H1 (cell line): ENCODE measurements around the gene KCTD7. TPM values are rescaled to one million over a fixed set of nuclear protein-coding genes. Genes with fewer than 3 reads are reported as not detected.
"Not testable (repeated sequence)": the region's sequence is repeated elsewhere in the genome, so short reads cannot be mapped to it uniquely, and the experiment has no call there.

Experiments
- CTCF ChIA-PET: fragments of 300-600 bp; sonication (Branson Sonifier 250); formaldehyde crosslinking; loops from one replicate; lab custom pipeline; 2021; ENCODE audit not compliant: partially characterized antibody; lab: Charles Lee
- POLR2A ChIA-PET: fragments of 300-600 bp; sonication (Branson Sonifier 250); formaldehyde crosslinking; loops from one replicate; lab custom pipeline; 2021; ENCODE audit warnings: inconsistent platforms; ENCODE audit not compliant: partially characterized antibody; lab: Charles Lee
- DNase-seq, 2 experiments: peaks; one replicate each; pipeline versions ENCODE4 v3.0.0 to v3.0.0-alpha.2; 2010 to 2022; ENCODE audit warnings: low spot score in 2 of 2, low read depth in 1 of 2, mixed read lengths in 1 of 2
- FAIRE-seq: peaks from 2 replicates; lab custom pipeline; 2011; peaks lifted over from hg19 to GRCh38; lab: Jason Lieb, UNC
- H2AFZ ChIP-seq: 2 replicates; pipeline ENCODE4 v1.8.1; 2012; ENCODE audit warnings: low read length, inconsistent platforms
- H2AK5ac ChIP-seq: 2 replicates; pipeline ENCODE4 v1.6.1; 2013; ENCODE audit warnings: low read depth, low read length
- H2BK120ac ChIP-seq: replicated peaks from 2 replicates; pipeline ENCODE3; 2013; ENCODE audit warnings: low read depth, low read length, inconsistent platforms
- H2BK12ac ChIP-seq: 2 replicates; pipeline ENCODE4 v1.6.1; 2013; ENCODE audit warnings: low read depth, low read length
- H2BK15ac ChIP-seq: 2 replicates; pipeline ENCODE4 v1.6.1; 2013; ENCODE audit warnings: low read length
- H2BK20ac ChIP-seq: 2 replicates; pipeline ENCODE4 v1.6.1; 2013; ENCODE audit warnings: low read length
- H2BK5ac ChIP-seq: 2 replicates; pipeline ENCODE4 v1.6.1; 2013; ENCODE audit warnings: low read depth, low read length
- H3K14ac ChIP-seq: 2 replicates; pipeline ENCODE4 v1.6.1; 2013; ENCODE audit warnings: inconsistent platforms; ENCODE audit not compliant: insufficient read length
- H3K18ac ChIP-seq: 2 replicates; pipeline ENCODE4 v1.6.1; 2013; ENCODE audit warnings: low read length; ENCODE audit errors: extremely low read depth
- H3K23ac ChIP-seq: 2 replicates; pipeline ENCODE4 v1.6.1; 2013; ENCODE audit warnings: inconsistent platforms; ENCODE audit not compliant: insufficient read length
- H3K23me2 ChIP-seq: 2 replicates; pipeline ENCODE4 v1.6.1; 2013; ENCODE audit warnings: low read depth, low read length
- H3K27ac ChIP-seq: 2 replicates; pipeline ENCODE4 v1.6.1; 2011; ENCODE audit warnings: low read depth, low read length, inconsistent platforms
- H3K27me3 ChIP-seq, 4 experiments: replicated peaks in 1 of 4; 1 replicate in 1 of 4; 2 replicates in 3 of 4; pipeline versions ENCODE4 v1.6.1 to v1.8.1; 2011 to 2013; ENCODE audit warnings: low read length in 3 of 4, mild to moderate bottlenecking in 3 of 4, inconsistent platforms in 2 of 4, mixed read lengths in 2 of 4, moderate library complexity in 1 of 4; ENCODE audit not compliant: control insufficient read depth in 3 of 4, insufficient read depth in 3 of 4; ENCODE audit errors: extremely low read depth in 1 of 4
- H3K36me3 ChIP-seq, 4 experiments: 2 replicates each; pipeline versions ENCODE4 v1.6.1 to v1.8.1; 2011 to 2013; ENCODE audit warnings: mild to moderate bottlenecking in 4 of 4, low read length in 3 of 4, moderate library complexity in 2 of 4, control low read depth in 1 of 4, inconsistent platforms in 1 of 4; ENCODE audit not compliant: insufficient read depth in 4 of 4, control insufficient read depth in 2 of 4
- H3K4ac ChIP-seq: replicated peaks from 2 replicates; pipeline ENCODE3; 2013; ENCODE audit warnings: low read length, low read depth, mixed read lengths, inconsistent platforms; ENCODE audit not compliant: insufficient read length
- H3K4me1 ChIP-seq, 4 experiments: replicated peaks in 1 of 4; 1 replicate in 1 of 4; 2 replicates in 3 of 4; pipeline versions ENCODE4 v1.6.1 to v1.8.1; 2011 to 2013; ENCODE audit warnings: low read length in 3 of 4, inconsistent platforms in 2 of 4, mixed read lengths in 1 of 4; ENCODE audit not compliant: insufficient read depth in 4 of 4, control insufficient read depth in 3 of 4
- H3K4me2 ChIP-seq, 2 experiments: 2 replicates each; pipeline versions ENCODE4 v1.6.1 to v1.8.1; 2011 to 2013; ENCODE audit warnings: low read depth in 2 of 2, low read length in 2 of 2, control low read depth in 1 of 2, inconsistent platforms in 1 of 2, mild to moderate bottlenecking in 1 of 2; ENCODE audit not compliant: insufficient read depth in 1 of 2
- H3K4me3 ChIP-seq, 4 experiments: fragments of 200-600, 300-600 bp in 1 of 4; sonication (generic), shearing (Covaris generic), sonication (Bioruptor Twin) in 1 of 4; 2 replicates each; pipeline versions ENCODE4 v1.5.1 to v1.8.1; 2011 to 2016; ENCODE audit warnings: low read length in 4 of 4, low read depth in 3 of 4, control low read depth in 2 of 4, inconsistent platforms in 2 of 4, mild to moderate bottlenecking in 2 of 4, mixed read lengths in 1 of 4, moderate library complexity in 1 of 4; ENCODE audit not compliant: insufficient read depth in 2 of 4; ENCODE audit errors: extremely low read depth in 1 of 4
- H3K56ac ChIP-seq: replicated peaks from 2 replicates; pipeline ENCODE3; 2013; ENCODE audit warnings: low read depth, mild to moderate bottlenecking, mixed read lengths, low read length, inconsistent platforms; ENCODE audit not compliant: insufficient read length
- H3K79me1 ChIP-seq: 2 replicates; pipeline ENCODE4 v1.6.1; 2013; ENCODE audit warnings: low read depth, low read length, control low read depth
- H3K79me2 ChIP-seq, 2 experiments: 2 replicates each; pipeline versions ENCODE4 v1.6.1 to v1.8.1; 2012 to 2013; ENCODE audit warnings: low read length in 2 of 2, mild to moderate bottlenecking in 2 of 2, inconsistent platforms in 1 of 2; ENCODE audit not compliant: insufficient read depth in 2 of 2, control insufficient read depth in 1 of 2
- H3K9ac ChIP-seq, 4 experiments: replicated peaks in 1 of 4; 1 replicate in 1 of 4; 2 replicates in 3 of 4; pipeline versions ENCODE4 v1.6.1 to v1.8.1; 2011 to 2013; ENCODE audit warnings: low read depth in 3 of 4, low read length in 3 of 4, control low read depth in 2 of 4, mild to moderate bottlenecking in 2 of 4, moderate library complexity in 2 of 4, inconsistent platforms in 1 of 4; ENCODE audit errors: extremely low read depth in 1 of 4
- H3K9me3 ChIP-seq, 2 experiments: 2 replicates each; pipeline versions ENCODE4 v1.6.1 to v1.8.1; 2012 to 2013; ENCODE audit warnings: mild to moderate bottlenecking in 2 of 2, moderate library complexity in 2 of 2, control low read depth in 1 of 2, inconsistent platforms in 1 of 2, low read depth in 1 of 2, low read length in 1 of 2, mixed read lengths in 1 of 2; ENCODE audit not compliant: insufficient read depth in 2 of 2
- H4K20me1 ChIP-seq, 2 experiments: replicated peaks in 1 of 2; 2 replicates each; pipeline versions ENCODE3 to v1.8.1; 2011 to 2013; ENCODE audit warnings: inconsistent platforms in 2 of 2, low read length in 2 of 2, mild to moderate bottlenecking in 1 of 2; ENCODE audit not compliant: insufficient read depth in 2 of 2, control insufficient read depth in 1 of 2
- H4K5ac ChIP-seq: 2 replicates; pipeline ENCODE4 v1.6.1; 2013; ENCODE audit warnings: low read length, low read depth, mixed read lengths, inconsistent platforms; ENCODE audit not compliant: insufficient read length
- H4K8ac ChIP-seq: 2 replicates; pipeline ENCODE4 v1.8.0; 2013; ENCODE audit warnings: mild to moderate bottlenecking, moderate library complexity, low read length, inconsistent platforms; ENCODE audit not compliant: insufficient read depth; ENCODE audit errors: extremely low read depth
- H4K91ac ChIP-seq: replicated peaks from 2 replicates; pipeline ENCODE3; 2013; ENCODE audit warnings: low read length, mixed read lengths, inconsistent platforms; ENCODE audit not compliant: insufficient read length
- CTCF ChIP-seq, 3 experiments: IDR thresholded peaks; 1 replicate in 2 of 3; 2 replicates in 1 of 3; pipeline versions ENCODE4 v1.5.1 to v1.6.1; 2011; ENCODE audit warnings: low read length in 3 of 3, mild to moderate bottlenecking in 3 of 3, inconsistent platforms in 2 of 3, low read depth in 1 of 3, moderate library complexity in 1 of 3; ENCODE audit not compliant: insufficient read depth in 1 of 3; ENCODE audit errors: control extremely low read depth in 1 of 3
- RAD21 ChIP-seq, 2 experiments: IDR thresholded peaks in 1 of 2; conservative IDR thresholded peaks in 1 of 2; 2 replicates each; pipeline ENCODE4 v1.6.1; 2011; ENCODE audit warnings: low read depth in 2 of 2, low read length in 2 of 2, improper control_type of control experiment in 1 of 2, inconsistent platforms in 1 of 2, mild to moderate bottlenecking in 1 of 2, moderate library complexity in 1 of 2
- SIN3A ChIP-seq, 2 experiments: IDR thresholded peaks in 1 of 2; conservative IDR thresholded peaks in 1 of 2; 2 replicates each; pipeline ENCODE4 v1.6.1; 2011 to 2012; ENCODE audit warnings: low read length in 2 of 2, improper control_type of control experiment in 1 of 2, low read depth in 1 of 2, mild to moderate bottlenecking in 1 of 2
- WGBS, 2 experiments: shearing (Covaris generic) in 1 of 2; methylation state at CpG; one replicate each; pipeline versions ENCODE4 v1.1.6 to v1.1.7; 2013 to 2015; ENCODE audit warnings: low lambda C conversion rate in 2 of 2, mixed read lengths in 2 of 2, inconsistent platforms in 1 of 2, low coverage in 1 of 2, missing lambda C conversion rate in 1 of 2; ENCODE audit not compliant: insufficient replicate concordance in 2 of 2, insufficient coverage in 1 of 2, insufficient read length in 1 of 2; ENCODE audit errors: extremely low coverage in 1 of 2, missing lambda C conversion rate in 1 of 2; 5-methylcytosine and 5-hydroxymethylcytosine counted together
- polyA plus RNA-seq, 7 experiments: library from polyadenylated mRNA; depleted of rRNA in 3 of 7; stranded (reverse) in 5 of 7; unstranded in 2 of 7; fragments of >200 nt in 5 of 7; fragments of 200-250 nt in 2 of 7; gene quantifications; 1 replicate in 5 of 7; 2 replicates in 1 of 7; 4 replicates in 1 of 7; pipeline versions ENCODE4 v1.2.1 to v1.2.3, GENCODE V29; 2011 to 2013; ENCODE audit warnings: missing spikeins in 2 of 7, mixed read lengths in 2 of 7
- total RNA-seq: library from RNA; stranded (reverse); fragmentation: NEBNext Ultra II Directional; extraction: Animal tissue kit (Norgen Biotek cat#: 25700); gene quantifications from 2 replicates; pipeline ENCODE4 v1.2.1, GENCODE V29; 2021

The KCTD7 gene
- total and polyA plus RNA-seq, 2 of the 8 experiments (the other 6 are each of a cell fraction or from before 2014, with no cell fraction given) = 8.6 to 11.9 TPM

GRCh38 chr7:66606540-66607291, 22.0 kb upstream of the KCTD7 start:
- not testable (repeated sequence) for H4K91ac ChIP-seq, H3K27ac ChIP-seq, FAIRE-seq

More at GRCh38 chr7:66606540-66607291, 22.0 kb upstream of the KCTD7 start:
- H3K27me3 ChIP-seq, H3K14ac ChIP-seq, H2BK12ac ChIP-seq, H4K5ac ChIP-seq, H3K79me2 ChIP-seq, H2AFZ ChIP-seq, H4K8ac ChIP-seq, H3K56ac ChIP-seq, H3K4me2 ChIP-seq, H3K36me3 ChIP-seq, H3K9ac ChIP-seq, H2AK5ac ChIP-seq, H3K18ac ChIP-seq, H3K23me2 ChIP-seq, H2BK15ac ChIP-seq, H2BK5ac ChIP-seq, H3K4me1 ChIP-seq, H3K79me1 ChIP-seq, H3K4ac ChIP-seq, H3K23ac ChIP-seq, H2BK120ac ChIP-seq, H3K9me3 ChIP-seq, H4K20me1 ChIP-seq, H2BK20ac ChIP-seq, H3K4me3 ChIP-seq: not testable (repeated sequence)
- POLR2A ChIA-PET = interaction anchor here (0.7 to 2.5 kb wide), 8 partner anchors 8 to 47 kb away, joined by 3 to 9 read pairs (median 3); partner anchors contain the start of gene KCTD7
- TF ChIP-seq SIN3A (conservative IDR thresholded peaks at IDR 0.05 in 1 of 2, IDR thresholded peaks at IDR 0.05 in 1 of 2; ENCODE audit: low read depth in 1 of 2, low read length in 2 of 2) (peak in 1 of 2 experiments; percentile 48; a peak in 1 of 4 replicates), CTCF (IDR thresholded peaks at IDR 0.05; ENCODE audit: control extremely low read depth in 1 of 3, insufficient read depth in 1 of 3, low read depth in 1 of 3, low read length in 3 of 3) (peak in 2 of 3 experiments; percentile 38 to 53; a peak in 2 of 4 replicates), RAD21 (IDR thresholded peaks at IDR 0.05 in 1 of 2, conservative IDR thresholded peaks at IDR 0.05 in 1 of 2; ENCODE audit: low read depth in 2 of 2, low read length in 2 of 2) (peak in 1 of 2 experiments; percentile 2; a peak in 1 of 4 replicates)
- 92% methylated on average over 34 of the region's 34 CpGs; no CpG with 5 or more reads in 1 of the 2 experiments for WGBS, 2 experiments
- CTCF ChIA-PET = interaction anchor here (1.0 to 2.6 kb wide), 14 partner anchors 8 to 114 kb away, joined by 3 to 13 read pairs (median 4); no protein-coding TSS in a partner anchor
- peak in 1 of 2 experiments; percentile 50 for DNase-seq
